ENCODE measurements around the gene TRMT11. TPM values are rescaled to one million over a fixed set of nuclear protein-coding genes. Genes with fewer than 3 reads are reported as not detected.
"Not testable (repeated sequence)": the region's sequence is repeated elsewhere in the genome, so short reads cannot be mapped to it uniquely, and the experiment has no call there.

TRMT11 gene
- total RNA-seq, 1 experiment from 2014 or later: 7.7 TPM

GRCh38 chr6:126016591-126016990, 30.3 kb downstream of the TRMT11 start:
- Histone ChIP-seq H3K27me3 (no peaks in the 10 kb centered on the region), H3K9me3 (no peaks in the 10 kb centered on the region), H3K4me3 (no peak overlapping the region), H3K36me3 (peaks cover 57% of the 10 kb centered on the region)
- DNase-seq: no peak

- no peak for DNase-seq
- no peak overlapping the region for H3K4me3 ChIP-seq
- no peaks in the 10 kb centered on the region for H3K27me3 ChIP-seq
- no peaks in the 10 kb centered on the region for H3K9me3 ChIP-seq
- peaks cover 55% of the 10 kb centered on the region for H3K36me3 ChIP-seq
Observed at GRCh38 chr6:126017668-126018067, 31.3 kb downstream of the TRMT11 start.

GRCh38 chr6:126020305-126021050, 34.1 kb downstream of the TRMT11 start:
- DNase-seq: no peak
- H3K27me3 ChIP-seq: no peaks in the 10 kb centered on the region
- H3K4me3 ChIP-seq: no peak overlapping the region
- no peaks in the 10 kb centered on the region for H3K9me3 ChIP-seq
- H3K36me3 ChIP-seq: peaks cover 58% of the 10 kb centered on the region

- H3K36me3 ChIP-seq: peaks cover 51% of the 10 kb centered on the region
- not testable (repeated sequence) for H3K4me3 ChIP-seq, H3K27me3 ChIP-seq, DNase-seq, H3K9me3 ChIP-seq
Observed at GRCh38 chr6:126023474-126023873, 37.1 kb downstream of the TRMT11 start.

GRCh38 chr6:126026001-126026400, 39.7 kb downstream of the TRMT11 start:
- Histone ChIP-seq H3K36me3 (peaks cover 32% of the 10 kb centered on the region), H3K4me3 (no peak overlapping the region), H3K27me3 (no peaks in the 10 kb centered on the region), H3K9me3 (no peaks in the 10 kb centered on the region)
- no peak for DNase-seq

GRCh38 chr6:126027601-126028000, 41.3 kb downstream of the TRMT11 start:
- no peaks in the 10 kb centered on the region for H3K9me3 ChIP-seq
- no peak for DNase-seq

GRCh38 chr6:126030045-126030444, 43.7 kb downstream of the TRMT11 start:
- Histone ChIP-seq H3K36me3 (peaks cover 3% of the 10 kb centered on the region), H3K4me3 (no peak overlapping the region), H3K27me3 (no peaks in the 10 kb centered on the region), H3K9me3 (no peaks in the 10 kb centered on the region)
- no peak for DNase-seq

More at GRCh38 chr6:126027601-126028000, 41.3 kb downstream of the TRMT11 start:
- H3K27me3 ChIP-seq: no peaks in the 10 kb centered on the region
- peaks cover 21% of the 10 kb centered on the region for H3K36me3 ChIP-seq
- H3K4me3 ChIP-seq: no peak overlapping the region

- no peak overlapping the region for H3K4me3 ChIP-seq
- H3K9me3 ChIP-seq: no peaks in the 10 kb centered on the region
- no peaks in the 10 kb centered on the region; the same call in 1 of the 2 replicates for H3K36me3 ChIP-seq
- DNase-seq: peak; percentile 45
- no peaks in the 10 kb centered on the region for H3K27me3 ChIP-seq
Observed at GRCh38 chr6:126033696-126034095, 47.4 kb downstream of the TRMT11 start.

- Histone ChIP-seq H3K27me3 (no peaks in the 10 kb centered on the region), H3K4me3 (no peak overlapping the region), H3K9me3 (no peaks in the 10 kb centered on the region), H3K36me3 (peaks cover 6% of the 10 kb centered on the region; the same call in 1 of the 2 replicates)
- DNase-seq: no peak
Observed at GRCh38 chr6:126034656-126035055, 48.3 kb downstream of the TRMT11 start.

GRCh38 chr6:126035764-126036163, 49.4 kb downstream of the TRMT11 start:
- Histone ChIP-seq H3K9me3 (no peaks in the 10 kb centered on the region), H3K27me3 (no peaks in the 10 kb centered on the region), H3K4me3 (no peak overlapping the region), H3K36me3 (peaks cover 6% of the 10 kb centered on the region; the same call in 1 of the 2 replicates)
- DNase-seq: no peak

- H3K4me3 ChIP-seq: no peak overlapping the region
- DNase-seq: no peak
Observed at GRCh38 chr6:126038234-126038633, 51.9 kb downstream of the TRMT11 start.

GRCh38 chr6:126039284-126039683, 52.9 kb downstream of the TRMT11 start:
- Histone ChIP-seq H3K27me3 (no peaks in the 10 kb centered on the region), H3K9me3 (peaks cover 2% of the 10 kb centered on the region; the same call in 1 of the 2 replicates), H3K36me3 (peaks cover 19% of the 10 kb centered on the region), H3K4me3 (no peak overlapping the region)
- peak; percentile 3 for DNase-seq

More at GRCh38 chr6:126038234-126038633, 51.9 kb downstream of the TRMT11 start:
- Histone ChIP-seq H3K9me3 (no peaks in the 10 kb centered on the region), H3K36me3 (peaks cover 18% of the 10 kb centered on the region), H3K27me3 (no peaks in the 10 kb centered on the region)

- DNase-seq: no peak
- H3K4me3 ChIP-seq: no peak overlapping the region
- peaks cover 4% of the 10 kb centered on the region; the same call in 1 of the 2 replicates for H3K9me3 ChIP-seq
- H3K27me3 ChIP-seq: no peaks in the 10 kb centered on the region
- peaks cover 21% of the 10 kb centered on the region for H3K36me3 ChIP-seq
Observed at GRCh38 chr6:126040394-126040793, 54.1 kb downstream of the TRMT11 start.

- no peak overlapping the region for H3K4me3 ChIP-seq
- no peaks in the 10 kb centered on the region for H3K27me3 ChIP-seq
- peaks cover 21% of the 10 kb centered on the region for H3K36me3 ChIP-seq
- peak; percentile 56 for DNase-seq
- H3K9me3 ChIP-seq: peaks cover 4% of the 10 kb centered on the region; the same call in 1 of the 2 replicates
Observed at GRCh38 chr6:126040826-126041225, 54.5 kb downstream of the TRMT11 start.

- no peak for DNase-seq
- H3K36me3 ChIP-seq: peaks cover 21% of the 10 kb centered on the region
- peaks cover 4% of the 10 kb centered on the region; the same call in 1 of the 2 replicates for H3K9me3 ChIP-seq
- no peak overlapping the region for H3K4me3 ChIP-seq
- H3K27me3 ChIP-seq: no peaks in the 10 kb centered on the region
Observed at GRCh38 chr6:126041516-126041915, 55.2 kb downstream of the TRMT11 start.

GRCh38 chr6:126042001-126042419, 55.7 kb downstream of the TRMT11 start:
- Histone ChIP-seq H3K36me3 (peaks cover 21% of the 10 kb centered on the region), H3K9me3 (peaks cover 4% of the 10 kb centered on the region; the same call in 1 of the 2 replicates), H3K27me3 (no peaks in the 10 kb centered on the region), H3K4me3 (no peak overlapping the region)
- DNase-seq: no peak

GRCh38 chr6:126047648-126048047, 61.3 kb downstream of the TRMT11 start:
- Histone ChIP-seq H3K27me3 (no peaks in the 10 kb centered on the region), H3K36me3 (peaks cover 8% of the 10 kb centered on the region), H3K9me3 (peaks cover 4% of the 10 kb centered on the region; the same call in 1 of the 2 replicates), H3K4me3 (no peak overlapping the region)
- no peak for DNase-seq

GRCh38 chr6:126048635-126049034, 62.3 kb downstream of the TRMT11 start:
- Histone ChIP-seq H3K9me3 (peaks cover 4% of the 10 kb centered on the region; the same call in 1 of the 2 replicates), H3K27me3 (no peaks in the 10 kb centered on the region), H3K36me3 (peaks cover 7% of the 10 kb centered on the region; the same call in 1 of the 2 replicates), H3K4me3 (no peak overlapping the region)
- DNase-seq: no peak
